ENCODE results near the gene GAS5. TPM values are rescaled to one million over a fixed set of nuclear protein-coding genes. Genes with fewer than 3 reads are reported as not detected.

GAS5 gene
- total and polyA plus RNA-seq, 2 of the 8 experiments (the other 6 are each of a cell fraction or from before 2014, with no cell fraction given) = 799 to 1,238 TPM

- ChIA-PET POLR2A (ENCODE audit: partially characterized antibody) (interaction anchor here (1.0 to 13.3 kb wide), 34 partner anchors 9 to 1337 kb away, joined by 3 to 475 read pairs (median 10); partner anchors contain the start of genes CENPL, DARS2, PRDX6 and RC3H1), CTCF (ENCODE audit: partially characterized antibody) (interaction anchor here (1.5 kb wide), 1 partner anchor 46 kb away, joined by 5 read pairs; no protein-coding TSS in a partner anchor)
- no peak overlapping the region for H2BK12ac ChIP-seq (ENCODE audit: low read depth, low read length)
- peaks cover 24 to 48% (median 32%) of the 10 kb centered on the region in 4 experiments for H3K36me3 ChIP-seq (ENCODE audit: control insufficient read depth in 2 of 4, insufficient read depth in 4 of 4, low read length in 3 of 4)
- H2BK5ac ChIP-seq (ENCODE audit: low read depth, low read length) = no peak overlapping the region
- H3K4me3 ChIP-seq (ENCODE audit: extremely low read depth in 1 of 4, insufficient read depth in 2 of 4, low read depth in 3 of 4, low read length in 4 of 4) = peak overlapping the region; percentile 62 to 90 (median 80)
- no peaks in the 10 kb centered on the region for H3K27me3 ChIP-seq (replicated peaks in 1 of 4; ENCODE audit: control insufficient read depth in 3 of 4, extremely low read depth in 1 of 4, insufficient read depth in 3 of 4, low read length in 3 of 4)
- H3K27ac ChIP-seq (ENCODE audit: low read depth, low read length) = peak overlapping the region; percentile 17; the same call in 1 of the 2 replicates
- H3K4ac ChIP-seq (replicated peaks; ENCODE audit: insufficient read length, low read depth, low read length) = no peak overlapping the region
- H4K8ac ChIP-seq (ENCODE audit: extremely low read depth, insufficient read depth, low read length) = peak overlapping the region; percentile 96; the same call in 1 of the 2 replicates
- no peaks in the 10 kb centered on the region; the same call in 1 of the 2 replicates for H3K79me1 ChIP-seq (ENCODE audit: low read depth, low read length)
- H3K9me3 ChIP-seq (ENCODE audit: insufficient read depth in 2 of 2, low read depth in 1 of 2, low read length in 1 of 2) = no peaks in the 10 kb centered on the region
- DNase-seq (ENCODE audit: low read depth in 1 of 2, low spot score in 2 of 2) (no peak), FAIRE-seq (no peak)
- H2BK15ac ChIP-seq (ENCODE audit: low read length) = no peak overlapping the region
- peaks cover 7 to 11% of the 10 kb centered on the region in 2 experiments for H4K20me1 ChIP-seq (replicated peaks in 1 of 2; ENCODE audit: control insufficient read depth in 1 of 2, insufficient read depth in 2 of 2, low read length in 2 of 2)
- H3K14ac ChIP-seq (ENCODE audit: insufficient read length) = no peak overlapping the region
- H3K56ac ChIP-seq (replicated peaks; ENCODE audit: insufficient read length, low read depth, low read length) = no peak overlapping the region
- H2BK20ac ChIP-seq (ENCODE audit: low read length) = no peak overlapping the region
- no peak overlapping the region for H2BK120ac ChIP-seq (replicated peaks; ENCODE audit: low read depth, low read length)
- no peak overlapping the region for H3K18ac ChIP-seq (ENCODE audit: extremely low read depth, low read length)
- H3K4me2 ChIP-seq (ENCODE audit: insufficient read depth in 1 of 2, low read depth in 2 of 2, low read length in 2 of 2) = peak overlapping the region; percentile 82 to 83
- peaks cover 2 to 10% (median 4%) of the 10 kb centered on the region in 4 experiments; a peak in 5 of 7 replicates for H3K4me1 ChIP-seq (replicated peaks in 1 of 4; ENCODE audit: control insufficient read depth in 3 of 4, insufficient read depth in 4 of 4, low read length in 3 of 4)
- no peak overlapping the region for H2AK5ac ChIP-seq (ENCODE audit: low read depth, low read length)
- peaks cover 3% of the 10 kb centered on the region for H3K23me2 ChIP-seq (ENCODE audit: low read depth, low read length)
- no peak overlapping the region for H3K23ac ChIP-seq (ENCODE audit: insufficient read length)
- WGBS, 2 experiments (ENCODE audit: extremely low coverage in 1 of 2, insufficient coverage in 1 of 2, insufficient read length in 1 of 2, insufficient replicate concordance in 2 of 2, low coverage in 1 of 2, low lambda C conversion rate in 2 of 2, missing lambda C conversion rate in 1 of 2) = 8% methylated on average over 5 of the region's 5 CpGs; no CpG with 5 or more reads in 1 of the 2 experiments
- H2AFZ ChIP-seq (ENCODE audit: low read length) = peak overlapping the region; percentile 74; the same call in 1 of the 2 replicates
- peak overlapping the region; percentile 46 for H4K5ac ChIP-seq (ENCODE audit: insufficient read length, low read depth, low read length)
- peak overlapping the region in 3 of 4 experiments; percentile 62 to 91 (median 75); a peak in 6 of 7 replicates for H3K9ac ChIP-seq (replicated peaks in 1 of 4; ENCODE audit: extremely low read depth in 1 of 4, low read depth in 3 of 4, low read length in 3 of 4)
- H4K91ac ChIP-seq (replicated peaks; ENCODE audit: insufficient read length, low read length) = no peak overlapping the region
- peaks cover 0 to 52% of the 10 kb centered on the region in 2 experiments; a peak in 3 of 4 replicates for H3K79me2 ChIP-seq (ENCODE audit: control insufficient read depth in 1 of 2, insufficient read depth in 2 of 2, low read length in 2 of 2)
- TF ChIP-seq BACH1 (IDR thresholded peaks at IDR 0.05; ENCODE audit: low read length) = no peak
- no peak for TF ChIP-seq ASH2L (IDR thresholded peaks at IDR 0.05; ENCODE audit: low read length)
- TF ChIP-seq EGR1 (IDR thresholded peaks at IDR 0.05; ENCODE audit: borderline replicate concordance, low read depth, low read length) = no peak
- no peak for TF ChIP-seq YY1 (IDR thresholded peaks at IDR 0.05; ENCODE audit: low read depth, low read length)
- TF ChIP-seq NRF1 (IDR thresholded peaks at IDR 0.05; ENCODE audit: low read depth, low read length) = no peak
- TF ChIP-seq CHD2 (IDR thresholded peaks at IDR 0.05; ENCODE audit: low read length) = no peak
- no peak for TF ChIP-seq RFX5 (IDR thresholded peaks at IDR 0.05; ENCODE audit: borderline replicate concordance, low read depth, low read length)
Observed at GRCh38 chr1:173869021-173869359, 1.2 kb upstream of the GAS5 start.
